Measurements from ENCODE around the gene GPR26. TPM values are rescaled to one million over a fixed set of nuclear protein-coding genes. Genes with fewer than 3 reads are reported as not detected.

Gene GPR26
- total RNA-seq, 1 experiment from 2014 or later: 0.07 TPM

DNA sequence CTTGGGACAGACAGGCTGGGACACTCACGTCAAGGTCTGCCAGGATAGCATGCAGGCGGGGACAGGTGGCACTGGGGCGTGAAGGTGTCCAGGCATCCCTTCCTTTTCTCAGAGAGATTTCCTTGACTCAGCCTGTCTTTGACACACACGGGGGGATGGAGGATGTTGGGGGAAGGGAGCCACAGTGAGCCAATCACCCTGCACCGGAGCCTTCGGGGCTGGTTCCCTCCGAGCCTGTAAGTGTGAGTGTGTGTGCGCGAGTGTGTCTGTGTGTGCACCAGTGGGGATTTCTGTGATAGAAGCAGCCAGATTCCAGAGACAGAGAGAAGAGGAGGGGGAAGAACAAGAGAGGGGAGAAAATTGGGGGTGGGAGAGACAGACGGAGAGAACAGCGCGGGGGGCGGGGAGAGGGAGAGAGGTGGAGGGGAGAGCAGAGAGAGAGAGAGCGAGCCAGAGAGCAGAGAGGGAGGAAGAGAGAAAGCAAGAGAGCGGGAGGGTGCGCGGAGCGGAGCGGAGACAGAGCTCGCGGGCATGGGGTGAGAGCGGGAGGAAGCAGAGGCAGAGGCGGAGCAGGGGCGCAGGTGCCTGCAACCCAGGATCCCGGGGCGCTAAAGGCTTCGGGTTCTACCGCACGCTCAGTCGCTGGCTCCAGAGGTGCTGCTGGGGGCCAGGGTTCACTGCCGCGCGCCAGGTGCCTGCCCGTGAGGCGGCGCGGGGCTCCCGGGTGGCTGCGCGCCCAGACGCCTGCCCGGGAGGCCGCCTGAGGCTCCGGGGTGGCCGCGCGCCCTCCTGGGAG is 466 bp upstream of the GPR26 start:
- Histone ChIP-seq H3K56ac (ENCODE audit: insufficient read length, low read depth, low read length) (no peak overlapping the region), H4K20me1 (ENCODE audit: control insufficient read depth, insufficient read depth, insufficient read length) (no peaks in the 10 kb centered on the region), H3K9me3 (ENCODE audit: control insufficient read depth, low read depth, low read length) (no peaks in the 10 kb centered on the region), H3K4me2 (ENCODE audit: insufficient read depth, insufficient read length, low read length) (peak overlapping the region; percentile 62), H3K4ac (ENCODE audit: low read depth, low read length) (no peak overlapping the region), H3K14ac (ENCODE audit: insufficient read depth, low read length) (no peak overlapping the region), H3K9ac (ENCODE audit: extremely low read depth, insufficient read length, low read length) (no peak overlapping the region), H3T11ph (ENCODE audit: low read length) (no peak overlapping the region), H3K23ac (ENCODE audit: insufficient read length, low read depth, low read length) (no peak overlapping the region), H2BK12ac (ENCODE audit: insufficient read length, low read depth, low read length) (no peak overlapping the region), H2BK20ac (ENCODE audit: low read depth, low read length, poor library complexity, severe bottlenecking) (no peak overlapping the region), H2BK5ac (ENCODE audit: insufficient read length, low read length) (no peak overlapping the region), H2AK5ac (ENCODE audit: insufficient read length, low read length) (no peak overlapping the region), H3K27ac (ENCODE audit: insufficient read length, low read depth, low read length) (no peak overlapping the region), H3K18ac (ENCODE audit: insufficient read length, low read depth, low read length) (no peak overlapping the region), H2BK120ac (ENCODE audit: low read depth, low read length, poor library complexity, severe bottlenecking) (no peak overlapping the region), H3K79me1 (ENCODE audit: insufficient read depth, low read depth, low read length, poor library complexity, severe bottlenecking) (no peaks in the 10 kb centered on the region), H3K23me2 (ENCODE audit: insufficient read length, low read depth, low read length, poor library complexity, severe bottlenecking) (peaks cover 4% of the 10 kb centered on the region), H4K8ac (replicated peaks; ENCODE audit: insufficient read length, low read depth, low read length) (no peak overlapping the region), H4K5ac (ENCODE audit: insufficient read length, low read depth, low read length) (no peak overlapping the region), H3K27me3 (ENCODE audit: insufficient read depth, low read length) (peaks cover 31% of the 10 kb centered on the region; the same call in 1 of the 2 replicates), H3K4me1 (ENCODE audit: insufficient read depth, low read length) (no peaks in the 10 kb centered on the region), H3K79me2 (ENCODE audit: insufficient read depth, low read length) (no peaks in the 10 kb centered on the region), H4K91ac (ENCODE audit: insufficient read length, low read depth, low read length) (no peak overlapping the region), H2BK15ac (ENCODE audit: low read depth, low read length) (no peak overlapping the region), H2AFZ (ENCODE audit: low read length) (no peak overlapping the region)
- Mint-ChIP-seq H3K27me3 (ENCODE audit: low read depth) (peaks cover 75% of the 10 kb centered on the region), H3K9me3 (peaks cover 2 to 9% of the 10 kb centered on the region in 2 experiments; a peak in 4 of 5 replicates), H3K36me3 (ENCODE audit: insufficient read depth in 1 of 3, low read depth in 3 of 3) (peaks cover 0 to 4% (median 3%) of the 10 kb centered on the region in 3 experiments; a peak in 2 of 7 replicates), H3K4me3 (peak overlapping the region; percentile 65 to 84), H3K27ac (no peak overlapping the region), H3K4me1 (peaks cover 13 to 21% of the 10 kb centered on the region in 2 experiments)
- DNase-seq: no peak
- no peak for TF ChIP-seq CTCF (conservative IDR thresholded peaks at IDR 0.05)
- no CpG with 5 or more reads among the region's 47 CpGs for WGBS (ENCODE audit: extremely low coverage, insufficient read length, low lambda C conversion rate)

Data from H9 (cell line).